Vagina (tissue), 2 donors: Measurements from ENCODE around the gene SPPL2A.

Experiments used
- POLR2A ChIP-seq, 2 donors: fragments of 450-650 bp; IDR thresholded peaks; one replicate each; pipeline ENCODE4 v1.6.1; 2017; ENCODE audit warnings: antibody characterized with exemption in 2 of 2, mild to moderate bottlenecking in 2 of 2, moderate library complexity in 2 of 2
- POLR2AphosphoS5 ChIP-seq, 2 donors: sonication (generic); formaldehyde crosslinking; IDR thresholded peaks; one replicate each; pipeline ENCODE4 v1.9.0; 2017; ENCODE audit warnings: antibody characterized with exemption in 2 of 2, mild to moderate bottlenecking in 2 of 2, low read depth in 1 of 2; ENCODE audit not compliant: insufficient read depth in 1 of 2
- TF ChIP-seq, protein P1 (sequence below), 3 experiments: fragments of 450-650 bp in 2 of 3; fragments of 200-600 bp in 1 of 3; sonication (generic) in 1 of 3; IDR thresholded peaks; one replicate each; pipeline ENCODE4 v1.5.1; 2017 to 2019; ENCODE audit warnings: antibody characterized with exemption in 3 of 3, mild to moderate bottlenecking in 2 of 3, moderate library complexity in 2 of 3

GRCh38 chr15:50685191-50685975 is 80.1 kb downstream of the SPPL2A start:
- TF ChIP-seq POLR2AphosphoS5 (IDR thresholded peaks at IDR 0.05; ENCODE audit: insufficient read depth in 1 of 2, low read depth in 1 of 2) (no peak), POLR2A (IDR thresholded peaks at IDR 0.05) (no peak)
- TF ChIP-seq, protein P1, sequence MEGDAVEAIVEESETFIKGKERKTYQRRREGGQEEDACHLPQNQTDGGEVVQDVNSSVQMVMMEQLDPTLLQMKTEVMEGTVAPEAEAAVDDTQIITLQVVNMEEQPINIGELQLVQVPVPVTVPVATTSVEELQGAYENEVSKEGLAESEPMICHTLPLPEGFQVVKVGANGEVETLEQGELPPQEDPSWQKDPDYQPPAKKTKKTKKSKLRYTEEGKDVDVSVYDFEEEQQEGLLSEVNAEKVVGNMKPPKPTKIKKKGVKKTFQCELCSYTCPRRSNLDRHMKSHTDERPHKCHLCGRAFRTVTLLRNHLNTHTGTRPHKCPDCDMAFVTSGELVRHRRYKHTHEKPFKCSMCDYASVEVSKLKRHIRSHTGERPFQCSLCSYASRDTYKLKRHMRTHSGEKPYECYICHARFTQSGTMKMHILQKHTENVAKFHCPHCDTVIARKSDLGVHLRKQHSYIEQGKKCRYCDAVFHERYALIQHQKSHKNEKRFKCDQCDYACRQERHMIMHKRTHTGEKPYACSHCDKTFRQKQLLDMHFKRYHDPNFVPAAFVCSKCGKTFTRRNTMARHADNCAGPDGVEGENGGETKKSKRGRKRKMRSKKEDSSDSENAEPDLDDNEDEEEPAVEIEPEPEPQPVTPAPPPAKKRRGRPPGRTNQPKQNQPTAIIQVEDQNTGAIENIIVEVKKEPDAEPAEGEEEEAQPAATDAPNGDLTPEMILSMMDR (IDR thresholded peaks at IDR 0.05) = no peak
